Measurements from ENCODE around the gene EEF1AKMT3.

- no peak for TF ChIP-seq PHF8 (IDR thresholded peaks at IDR 0.05; ENCODE audit: borderline replicate concordance, low read length)
- TF ChIP-seq SP2 (IDR thresholded peaks at IDR 0.05; ENCODE audit: extremely low read depth, low read depth, low read length, poor library complexity, severe bottlenecking), result no peak
- no peak for TF ChIP-seq GABPA (tag; conservative IDR thresholded peaks at IDR 0.05; ENCODE audit: low read depth)
- 0 out of 6 replicates have a peak, but pooled peaks of 1 of the 3 experiments have one; percentile 5 for TF ChIP-seq CTCF (IDR thresholded peaks at IDR 0.05 in 2 of 3, conservative IDR thresholded peaks at IDR 0.05 in 1 of 3; ENCODE audit: insufficient read depth in 2 of 3, low read depth in 1 of 3, low read length in 3 of 3)
These were observed 49.4 kb upstream of the EEF1AKMT3 start for GRCh38 chr12:57722716-57723629.

Data from K562 (cell line).